SK-N-SH (cell line): ENCODE measurements around the gene ABLIM2. TPM values are rescaled to one million over a fixed set of nuclear protein-coding genes. Genes with fewer than 3 reads are reported as not detected.

Experiments used
- CTCF ChIA-PET: fragments of 300-600, 350-600 bp; formaldehyde crosslinking; extraction: SDS; loops from one replicate; lab custom pipeline; 2021; lab: Yijun Ruan, JAX
- POLR2A ChIA-PET: fragments of 350-600 bp; sonication (Branson Sonifier 250); formaldehyde crosslinking; extraction: SDS; loops from one replicate; lab custom pipeline; 2020; ENCODE audit warnings: antibody characterized with exemption, inconsistent platforms; lab: Yijun Ruan, JAX
- DNase-seq: peaks from one replicate; pipeline ENCODE4 v3.0.0; 2012
- H2AFZ ChIP-seq: fragments of 200-600 bp; sonication (generic); 2 replicates; pipeline ENCODE4 v1.8.1; 2016; ENCODE audit warnings: antibody characterized with exemption, mild to moderate bottlenecking, low read depth
- H3F3A ChIP-seq: fragments of 200-600 bp; sonication (generic); replicated peaks from 2 replicates; pipeline ENCODE3; 2016; ENCODE audit warnings: antibody characterized with exemption, mild to moderate bottlenecking; ENCODE audit not compliant: insufficient read depth
- H3K27ac ChIP-seq, 2 experiments: fragments of 200-500 bp in 1 of 2; fragments of 200-600 bp in 1 of 2; sonication (Bioruptor generic) in 1 of 2; sonication (generic), shearing (Covaris generic) in 1 of 2; 2 replicates each; pipeline versions ENCODE4 v1.5.1 to v1.6.1; 2014 to 2016; ENCODE audit warnings: low read depth in 2 of 2, inconsistent platforms in 1 of 2, low read length in 1 of 2, mild to moderate bottlenecking in 1 of 2, mixed read lengths in 1 of 2
- H3K27me3 ChIP-seq: fragments of 200-600 bp; sonication (generic), shearing (Covaris generic); 2 replicates; pipeline ENCODE4 v1.6.1; 2016; ENCODE audit warnings: mixed run types; ENCODE audit not compliant: insufficient read depth
- H3K36me3 ChIP-seq, 2 experiments: fragments of 200-500 bp in 1 of 2; fragments of 200-600 bp in 1 of 2; sonication (Bioruptor generic) in 1 of 2; sonication (generic) in 1 of 2; replicated peaks in 1 of 2; 2 replicates each; pipeline versions ENCODE3 to v1.5.1; 2014 to 2016; ENCODE audit warnings: low read length in 1 of 2, mild to moderate bottlenecking in 1 of 2; ENCODE audit not compliant: insufficient read depth in 2 of 2, control insufficient read depth in 1 of 2
- H3K4me1 ChIP-seq, 2 experiments: fragments of 200-500 bp in 1 of 2; fragments of 200-600 bp in 1 of 2; sonication (Bioruptor generic) in 1 of 2; sonication (generic), shearing (Covaris generic) in 1 of 2; 2 replicates each; pipeline versions ENCODE4 v1.5.1 to v1.6.1; 2014 to 2016; ENCODE audit warnings: low read depth in 1 of 2, low read length in 1 of 2, mixed run types in 1 of 2; ENCODE audit not compliant: insufficient read depth in 2 of 2, control insufficient read depth in 1 of 2
- H3K4me2 ChIP-seq: fragments of 200-600 bp; sonication (generic), shearing (Covaris generic); 2 replicates; pipeline ENCODE4 v1.6.1; 2017; ENCODE audit warnings: mixed run types
- H3K4me3 ChIP-seq, 2 experiments: fragments of 200-500 bp in 1 of 2; fragments of 200-600 bp in 1 of 2; sonication (Bioruptor generic) in 1 of 2; sonication (generic), shearing (Covaris generic) in 1 of 2; 2 replicates each; pipeline versions ENCODE4 v1.5.1 to v1.8.1; 2014 to 2016; ENCODE audit warnings: low read depth in 2 of 2, inconsistent platforms in 1 of 2, low read length in 1 of 2, mild to moderate bottlenecking in 1 of 2, mixed read lengths in 1 of 2, moderate library complexity in 1 of 2
- H3K79me2 ChIP-seq: fragments of 200-600 bp; sonication (generic); 2 replicates; pipeline ENCODE4 v1.8.1; 2017; ENCODE audit warnings: mild to moderate bottlenecking; ENCODE audit not compliant: insufficient read depth
- H3K9ac ChIP-seq: fragments of 200-600 bp; sonication (generic); 2 replicates; pipeline ENCODE4 v1.6.1; 2017; ENCODE audit warnings: mixed run types
- H3K9me2 ChIP-seq: fragments of 200-600 bp; sonication (generic); 2 replicates; pipeline ENCODE4 v1.6.1; 2017; ENCODE audit warnings: mixed run types
- H3K9me3 ChIP-seq: fragments of 200-600 bp; sonication (generic); 2 replicates; pipeline ENCODE4 v1.6.1; 2017; ENCODE audit warnings: mixed run types, mild to moderate bottlenecking, moderate library complexity
- H4K20me1 ChIP-seq: fragments of 200-600 bp; sonication (generic); 2 replicates; pipeline ENCODE4 v1.6.1; 2017; ENCODE audit warnings: mild to moderate bottlenecking, mixed run types; ENCODE audit not compliant: insufficient read depth
- CHD2 ChIP-seq: fragments of 150-350 bp; IDR thresholded peaks from 2 replicates; pipeline ENCODE4 v1.6.1; 2018; ENCODE audit warnings: low read length; ENCODE audit not compliant: partially characterized antibody
- FOSL2 ChIP-seq: IDR thresholded peaks from 2 replicates; pipeline ENCODE4 v1.4.0; 2012; ENCODE audit warnings: low read depth, mild to moderate bottlenecking, moderate library complexity, borderline replicate concordance
- FOXJ3 ChIP-seq: sonication (generic); formaldehyde crosslinking; IDR thresholded peaks from 2 replicates; pipeline ENCODE4 v1.5.1; 2020; ENCODE audit warnings: mild to moderate bottlenecking, missing genetic modification reagents
- FOXM1 ChIP-seq: IDR thresholded peaks from 2 replicates; pipeline ENCODE4 v1.4.0; 2012; ENCODE audit warnings: low read depth, mild to moderate bottlenecking
- NFIC ChIP-seq: IDR thresholded peaks from 2 replicates; pipeline ENCODE4 v1.4.0; 2012; ENCODE audit warnings: borderline replicate concordance
- RAD21 ChIP-seq: IDR thresholded peaks from 2 replicates; pipeline ENCODE4 v1.6.1; 2012; ENCODE audit warnings: mild to moderate bottlenecking, low read length
- RCOR1 ChIP-seq: fragments of 150-350 bp; IDR thresholded peaks from 2 replicates; pipeline ENCODE4 v1.6.1; 2017; ENCODE audit warnings: antibody characterized with exemption, low read length
- SMC3 ChIP-seq: IDR thresholded peaks from 2 replicates; pipeline ENCODE4 v1.6.1; 2012; ENCODE audit warnings: low read depth, low read length, improper control_type of control experiment
- TAF1 ChIP-seq: IDR thresholded peaks from 2 replicates; pipeline ENCODE4 v1.6.1; 2012; ENCODE audit warnings: low read depth, mild to moderate bottlenecking, low read length, moderate library complexity, borderline replicate concordance
- YY1 ChIP-seq: IDR thresholded peaks from 2 replicates; pipeline ENCODE4 v1.4.0; 2012; ENCODE audit warnings: low read depth, mild to moderate bottlenecking
- WGBS: methylation state at CpG from one replicate; pipeline ENCODE4 v1.1.6; 2017; ENCODE audit warnings: low lambda C conversion rate; 5-methylcytosine and 5-hydroxymethylcytosine counted together
- polyA plus RNA-seq, 3 experiments: library from polyadenylated mRNA; depleted of rRNA; stranded (reverse); fragments of >200 nt; gene quantifications; 2 replicates each; pipeline ENCODE4 v1.2.3, GENCODE V29; 2012
- TF ChIP-seq, protein P1 (sequence below): IDR thresholded peaks from 2 replicates; pipeline ENCODE4; 2012
- TF ChIP-seq, protein P2 (sequence below): fragments of 200-600 bp; sonication (generic); IDR thresholded peaks from 2 replicates; pipeline ENCODE4 v1.6.1; 2017; ENCODE audit warnings: antibody characterized with exemption, mild to moderate bottlenecking, moderate library complexity
- TF ChIP-seq, protein P3 (sequence below): IDR thresholded peaks from 2 replicates; pipeline ENCODE4 v1.4.0; 2012; ENCODE audit warnings: low read depth, borderline replicate concordance
- TF ChIP-seq, protein P4 (sequence below): IDR thresholded peaks from 2 replicates; pipeline ENCODE4 v1.6.1; 2012; ENCODE audit warnings: mild to moderate bottlenecking, low read depth, low read length, moderate library complexity
- TF ChIP-seq, protein P5 (sequence below): IDR thresholded peaks from 2 replicates; pipeline ENCODE4 v1.4.0; 2012; ENCODE audit warnings: low read depth

ABLIM2 gene
- polyA plus RNA-seq, 1 of the 3 experiments (the other 2 are of a cell fraction): 0.53 TPM

DNA sequence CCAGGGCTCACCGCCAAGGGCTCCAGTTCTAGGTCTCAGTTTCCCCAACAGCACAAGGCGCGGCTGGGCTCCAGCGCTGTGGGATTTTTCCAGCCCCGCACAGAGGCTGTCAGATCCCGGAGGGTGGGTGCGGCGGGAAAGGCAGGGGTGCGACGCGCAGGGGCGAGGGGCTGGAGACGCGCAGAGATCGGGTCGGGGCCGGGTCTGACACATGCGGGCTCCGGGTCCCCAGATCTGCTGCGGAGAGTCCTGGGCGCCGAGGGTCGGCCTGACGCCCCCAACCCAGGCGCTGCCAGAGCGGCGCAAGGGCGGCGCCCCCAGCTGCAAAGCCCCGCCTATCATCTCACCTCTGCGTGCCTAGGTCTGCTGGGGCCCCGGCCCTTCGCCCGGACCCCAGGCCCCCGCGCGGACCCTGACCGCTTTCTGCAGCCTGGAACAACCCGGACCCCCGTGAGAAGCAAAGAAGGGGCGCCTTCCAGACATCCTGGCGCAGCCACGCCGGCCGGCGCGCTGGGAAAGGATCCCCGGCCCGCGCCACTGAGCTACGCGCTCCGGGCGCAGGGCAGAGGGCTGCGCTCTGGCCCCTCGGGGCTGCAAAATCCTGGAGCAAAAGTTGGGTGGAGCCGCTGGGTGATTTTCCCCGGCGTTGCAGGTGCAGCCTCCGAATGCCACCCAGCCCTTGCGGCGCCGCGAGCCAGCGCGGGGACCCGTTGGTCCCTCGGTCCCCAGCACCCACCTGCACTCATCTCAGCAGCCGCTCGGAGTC lies 486 bp downstream of the ABLIM2 start:
- H3K27me3 ChIP-seq: peaks cover 19% of the 10 kb centered on the region
- no peak for DNase-seq
- H3K9me3 ChIP-seq: no peaks in the 10 kb centered on the region
- H2AFZ ChIP-seq: peak overlapping the region; percentile 79; the same call in 1 of the 2 replicates
- no peaks in the 10 kb centered on the region for H3K9me2 ChIP-seq
- H3K27ac ChIP-seq: no peak overlapping the region; a peak in 1 of 4 replicates
- no peaks in the 10 kb centered on the region for H3K79me2 ChIP-seq
- H3K9ac ChIP-seq: no peak overlapping the region
- no peaks in the 10 kb centered on the region for H3K36me3 ChIP-seq
- ChIA-PET POLR2A (no interaction called here), CTCF (interaction anchor here (1.3 to 5.0 kb wide), 3 partner anchors 14 to 107 kb away, joined by 3 to 26 read pairs (median 4); no protein-coding TSS in a partner anchor)
- TF ChIP-seq RCOR1 (no peak), RAD21 (no peak), CHD2 (no peak), NFIC (no peak), FOXJ3 (CRISPR knock-in tag) (no peak), YY1 (no peak), FOXM1 (no peak), SMC3 (no peak), TAF1 (no peak), FOSL2 (no peak)
- TF ChIP-seq, protein P1, sequence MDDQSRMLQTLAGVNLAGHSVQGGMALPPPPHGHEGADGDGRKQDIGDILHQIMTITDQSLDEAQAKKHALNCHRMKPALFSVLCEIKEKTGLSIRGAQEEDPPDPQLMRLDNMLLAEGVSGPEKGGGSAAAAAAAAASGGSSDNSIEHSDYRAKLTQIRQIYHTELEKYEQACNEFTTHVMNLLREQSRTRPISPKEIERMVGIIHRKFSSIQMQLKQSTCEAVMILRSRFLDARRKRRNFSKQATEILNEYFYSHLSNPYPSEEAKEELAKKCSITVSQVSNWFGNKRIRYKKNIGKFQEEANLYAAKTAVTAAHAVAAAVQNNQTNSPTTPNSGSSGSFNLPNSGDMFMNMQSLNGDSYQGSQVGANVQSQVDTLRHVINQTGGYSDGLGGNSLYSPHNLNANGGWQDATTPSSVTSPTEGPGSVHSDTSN: no peak
- TF ChIP-seq, protein P2, sequence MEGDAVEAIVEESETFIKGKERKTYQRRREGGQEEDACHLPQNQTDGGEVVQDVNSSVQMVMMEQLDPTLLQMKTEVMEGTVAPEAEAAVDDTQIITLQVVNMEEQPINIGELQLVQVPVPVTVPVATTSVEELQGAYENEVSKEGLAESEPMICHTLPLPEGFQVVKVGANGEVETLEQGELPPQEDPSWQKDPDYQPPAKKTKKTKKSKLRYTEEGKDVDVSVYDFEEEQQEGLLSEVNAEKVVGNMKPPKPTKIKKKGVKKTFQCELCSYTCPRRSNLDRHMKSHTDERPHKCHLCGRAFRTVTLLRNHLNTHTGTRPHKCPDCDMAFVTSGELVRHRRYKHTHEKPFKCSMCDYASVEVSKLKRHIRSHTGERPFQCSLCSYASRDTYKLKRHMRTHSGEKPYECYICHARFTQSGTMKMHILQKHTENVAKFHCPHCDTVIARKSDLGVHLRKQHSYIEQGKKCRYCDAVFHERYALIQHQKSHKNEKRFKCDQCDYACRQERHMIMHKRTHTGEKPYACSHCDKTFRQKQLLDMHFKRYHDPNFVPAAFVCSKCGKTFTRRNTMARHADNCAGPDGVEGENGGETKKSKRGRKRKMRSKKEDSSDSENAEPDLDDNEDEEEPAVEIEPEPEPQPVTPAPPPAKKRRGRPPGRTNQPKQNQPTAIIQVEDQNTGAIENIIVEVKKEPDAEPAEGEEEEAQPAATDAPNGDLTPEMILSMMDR: no peak
- TF ChIP-seq, protein P3, sequence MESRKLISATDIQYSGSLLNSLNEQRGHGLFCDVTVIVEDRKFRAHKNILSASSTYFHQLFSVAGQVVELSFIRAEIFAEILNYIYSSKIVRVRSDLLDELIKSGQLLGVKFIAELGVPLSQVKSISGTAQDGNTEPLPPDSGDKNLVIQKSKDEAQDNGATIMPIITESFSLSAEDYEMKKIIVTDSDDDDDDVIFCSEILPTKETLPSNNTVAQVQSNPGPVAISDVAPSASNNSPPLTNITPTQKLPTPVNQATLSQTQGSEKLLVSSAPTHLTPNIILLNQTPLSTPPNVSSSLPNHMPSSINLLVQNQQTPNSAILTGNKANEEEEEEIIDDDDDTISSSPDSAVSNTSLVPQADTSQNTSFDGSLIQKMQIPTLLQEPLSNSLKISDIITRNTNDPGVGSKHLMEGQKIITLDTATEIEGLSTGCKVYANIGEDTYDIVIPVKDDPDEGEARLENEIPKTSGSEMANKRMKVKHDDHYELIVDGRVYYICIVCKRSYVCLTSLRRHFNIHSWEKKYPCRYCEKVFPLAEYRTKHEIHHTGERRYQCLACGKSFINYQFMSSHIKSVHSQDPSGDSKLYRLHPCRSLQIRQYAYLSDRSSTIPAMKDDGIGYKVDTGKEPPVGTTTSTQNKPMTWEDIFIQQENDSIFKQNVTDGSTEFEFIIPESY: no peak
- TF ChIP-seq, protein P4, sequence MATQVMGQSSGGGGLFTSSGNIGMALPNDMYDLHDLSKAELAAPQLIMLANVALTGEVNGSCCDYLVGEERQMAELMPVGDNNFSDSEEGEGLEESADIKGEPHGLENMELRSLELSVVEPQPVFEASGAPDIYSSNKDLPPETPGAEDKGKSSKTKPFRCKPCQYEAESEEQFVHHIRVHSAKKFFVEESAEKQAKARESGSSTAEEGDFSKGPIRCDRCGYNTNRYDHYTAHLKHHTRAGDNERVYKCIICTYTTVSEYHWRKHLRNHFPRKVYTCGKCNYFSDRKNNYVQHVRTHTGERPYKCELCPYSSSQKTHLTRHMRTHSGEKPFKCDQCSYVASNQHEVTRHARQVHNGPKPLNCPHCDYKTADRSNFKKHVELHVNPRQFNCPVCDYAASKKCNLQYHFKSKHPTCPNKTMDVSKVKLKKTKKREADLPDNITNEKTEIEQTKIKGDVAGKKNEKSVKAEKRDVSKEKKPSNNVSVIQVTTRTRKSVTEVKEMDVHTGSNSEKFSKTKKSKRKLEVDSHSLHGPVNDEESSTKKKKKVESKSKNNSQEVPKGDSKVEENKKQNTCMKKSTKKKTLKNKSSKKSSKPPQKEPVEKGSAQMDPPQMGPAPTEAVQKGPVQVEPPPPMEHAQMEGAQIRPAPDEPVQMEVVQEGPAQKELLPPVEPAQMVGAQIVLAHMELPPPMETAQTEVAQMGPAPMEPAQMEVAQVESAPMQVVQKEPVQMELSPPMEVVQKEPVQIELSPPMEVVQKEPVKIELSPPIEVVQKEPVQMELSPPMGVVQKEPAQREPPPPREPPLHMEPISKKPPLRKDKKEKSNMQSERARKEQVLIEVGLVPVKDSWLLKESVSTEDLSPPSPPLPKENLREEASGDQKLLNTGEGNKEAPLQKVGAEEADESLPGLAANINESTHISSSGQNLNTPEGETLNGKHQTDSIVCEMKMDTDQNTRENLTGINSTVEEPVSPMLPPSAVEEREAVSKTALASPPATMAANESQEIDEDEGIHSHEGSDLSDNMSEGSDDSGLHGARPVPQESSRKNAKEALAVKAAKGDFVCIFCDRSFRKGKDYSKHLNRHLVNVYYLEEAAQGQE: no peak
- TF ChIP-seq, protein P5, sequence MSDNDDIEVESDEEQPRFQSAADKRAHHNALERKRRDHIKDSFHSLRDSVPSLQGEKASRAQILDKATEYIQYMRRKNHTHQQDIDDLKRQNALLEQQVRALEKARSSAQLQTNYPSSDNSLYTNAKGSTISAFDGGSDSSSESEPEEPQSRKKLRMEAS: no peak
- peaks cover 0 to 26% of the 10 kb centered on the region in 2 experiments; a peak in 1 of 4 replicates for H3K4me1 ChIP-seq
- H3F3A ChIP-seq: no peaks in the 10 kb centered on the region
- H4K20me1 ChIP-seq: no peaks in the 10 kb centered on the region
- peak overlapping the region; percentile 57 to 64 for H3K4me3 ChIP-seq
- H3K4me2 ChIP-seq: peak overlapping the region; percentile 99
- no CpG with 5 or more reads among the region's 70 CpGs for WGBS
